AG09309 (cell line): Measurements from ENCODE around the gene EXTL1.

Source experiments
- DNase-seq: peaks from one replicate; pipeline ENCODE4 v3.0.0-alpha.2; 2010; ENCODE audit warnings: low read depth
- H3K4me3 ChIP-seq: 2 replicates; pipeline ENCODE4 v1.5.1; 2011; ENCODE audit warnings: mild to moderate bottlenecking, low read depth, low read length, moderate library complexity; ENCODE audit not compliant: control insufficient read depth
- CTCF ChIP-seq: IDR thresholded peaks from 2 replicates; pipeline ENCODE4 v1.5.1; 2011; ENCODE audit warnings: mild to moderate bottlenecking, low read depth, low read length, inconsistent platforms; ENCODE audit not compliant: insufficient read depth, control insufficient read depth; ENCODE audit errors: missing control alignments

EXTL1 gene

GRCh38 chr1:26046246-26047095, 24.9 kb downstream of the EXTL1 start:
- no peak for DNase-seq
- TF ChIP-seq CTCF: no peak
- no peak overlapping the region for H3K4me3 ChIP-seq

GRCh38 chr1:26047278-26047874, 25.8 kb downstream of the EXTL1 start:
- DNase-seq: no peak
- TF ChIP-seq CTCF: no peak
- no peak overlapping the region for H3K4me3 ChIP-seq

GRCh38 chr1:26049531-26050247, 28.1 kb downstream of the EXTL1 start:
- no peak for TF ChIP-seq CTCF
- no peak overlapping the region for H3K4me3 ChIP-seq
- no peak for DNase-seq

- DNase-seq: no peak
- H3K4me3 ChIP-seq: no peak overlapping the region
- TF ChIP-seq CTCF: no peak
Observed at GRCh38 chr1:26050248-26050640, 28.7 kb downstream of the EXTL1 start.

- TF ChIP-seq CTCF: no peak
- DNase-seq: no peak
- no peak overlapping the region for H3K4me3 ChIP-seq
Observed at GRCh38 chr1:26053718-26054560, 32.4 kb downstream of the EXTL1 start.

- H3K4me3 ChIP-seq: no peak overlapping the region
- TF ChIP-seq CTCF: no peak
- no peak for DNase-seq
Observed at GRCh38 chr1:26055041-26055440, 33.5 kb downstream of the EXTL1 start.
